ENCODE measurements around the gene PDCD1.

GRCh38 chr2:241813644-241814392 lies 44.9 kb downstream of the PDCD1 start:
- no peak for TF ChIP-seq EZH2 (IDR thresholded peaks at IDR 0.05; ENCODE audit: insufficient read depth, poor library complexity, severe bottlenecking)
- TF ChIP-seq EZH2phosphoT487 (IDR thresholded peaks at IDR 0.05; ENCODE audit: insufficient read depth, low read depth): no peak
